IgD-negative memory B cell (primary cell): ENCODE measurements around the gene SURF4. TPM values are rescaled to one million over a fixed set of nuclear protein-coding genes. Genes with fewer than 3 reads are reported as not detected.

Experiments used
- H3K27ac Mint-ChIP-seq, 3 donors: one replicate each; pipeline ENCODE4 v1.8.0; 2020 to 2022; ENCODE audit warnings: mild to moderate bottlenecking in 3 of 3, mixed read lengths in 3 of 3, moderate library complexity in 1 of 3
- H3K27me3 Mint-ChIP-seq: one replicate; pipeline ENCODE4 v1.8.0; 2021; ENCODE audit warnings: mixed read lengths
- H3K36me3 Mint-ChIP-seq: one replicate; pipeline ENCODE4 v1.8.0; 2020; ENCODE audit warnings: mild to moderate bottlenecking, mixed read lengths
- H3K4me1 Mint-ChIP-seq, 3 donors: one replicate each; pipeline ENCODE4 v1.8.0; 2020 to 2022; ENCODE audit warnings: mixed read lengths in 3 of 3, mild to moderate bottlenecking in 1 of 3
- H3K4me3 Mint-ChIP-seq, 4 donors: one replicate each; pipeline ENCODE4 v1.8.0; 2020 to 2022; ENCODE audit warnings: mild to moderate bottlenecking in 4 of 4, mixed read lengths in 4 of 4, moderate library complexity in 3 of 4
- H3K9me3 Mint-ChIP-seq, 3 donors: one replicate each; pipeline ENCODE4 v1.8.0; 2020 to 2021; ENCODE audit warnings: mixed read lengths in 3 of 3, mild to moderate bottlenecking in 1 of 3
- polyA plus RNA-seq: library from polyadenylated mRNA; unstranded; fragments of 300-500 nt; fragmentation: Illumina TruSeq; gene quantifications from one replicate; pipeline ENCODE4 v1.2.3, GENCODE V29; 2021

SURF4 gene
- polyA plus RNA-seq, 1 donor from 2014 or later = 72.6 TPM

- H3K9me3 Mint-ChIP-seq = no peaks in the 10 kb centered on the region
- H3K27me3 Mint-ChIP-seq = no peaks in the 10 kb centered on the region
- H3K27ac Mint-ChIP-seq = peak overlapping the region in 2 of 3 donors; percentile 67 to 74
- H3K4me1 Mint-ChIP-seq = peaks cover 0 to 20% (median 13%) of the 10 kb centered on the region in 3 donors
- peaks cover 1% of the 10 kb centered on the region for H3K36me3 Mint-ChIP-seq
- H3K4me3 Mint-ChIP-seq = peak overlapping the region; percentile 85 to 95 (median 90)
These were observed 18.2 kb downstream of the SURF4 start for GRCh38 chr9:133357656-133358055.

- H3K4me1 Mint-ChIP-seq = peaks cover 3 to 20% (median 13%) of the 10 kb centered on the region in 3 donors
- H3K4me3 Mint-ChIP-seq = peak within 1 kb of the TSS; percentile 85 to 95 (median 94)
- no peaks in the 10 kb centered on the region for H3K27me3 Mint-ChIP-seq
- H3K9me3 Mint-ChIP-seq = no peaks in the 10 kb centered on the region
- H3K36me3 Mint-ChIP-seq = no peaks in the 10 kb centered on the region
- peak within 1 kb of the TSS; percentile 92 for H3K27ac Mint-ChIP-seq
These were observed 19.3 kb downstream of the SURF4 start, which contains the start of the genes SURF1 and SURF2 for GRCh38 chr9:133356391-133357091. TSS of gene SURF1 (minus strand) at chr9:133356487. CDS start at chr9:133356453, 34 bp downstream. TSS of gene SURF2 (plus strand) at chr9:133356550. CDS start at chr9:133356593, 43 bp downstream.

- Mint-ChIP-seq H3K36me3 (no peaks in the 10 kb centered on the region), H3K27ac (peak overlapping the region; percentile 92), H3K4me3 (peak overlapping the region; percentile 85 to 95 (median 94)), H3K27me3 (no peaks in the 10 kb centered on the region), H3K4me1 (peaks cover 3 to 20% (median 13%) of the 10 kb centered on the region in 3 donors), H3K9me3 (no peaks in the 10 kb centered on the region)
These were observed 19.9 kb downstream of the SURF4 start for GRCh38 chr9:133355881-133356357.

- peak overlapping the region in 3 of 4 donors; percentile 75 to 95 (median 85) for H3K4me3 Mint-ChIP-seq
- peak overlapping the region; percentile 59 to 92 (median 83) for H3K27ac Mint-ChIP-seq
- H3K4me1 Mint-ChIP-seq = peaks cover 3 to 20% (median 11%) of the 10 kb centered on the region in 3 donors
- H3K27me3 Mint-ChIP-seq = no peaks in the 10 kb centered on the region
- no peaks in the 10 kb centered on the region for H3K36me3 Mint-ChIP-seq
- H3K9me3 Mint-ChIP-seq = no peaks in the 10 kb centered on the region
These were observed 21.1 kb downstream of the SURF4 start for GRCh38 chr9:133354766-133355165.

GRCh38 chr9:133353548-133353947, 22.3 kb downstream of the SURF4 start:
- H3K4me1 Mint-ChIP-seq = peaks cover 11 to 27% (median 23%) of the 10 kb centered on the region in 3 donors
- H3K27me3 Mint-ChIP-seq = no peaks in the 10 kb centered on the region
- H3K4me3 Mint-ChIP-seq = peak overlapping the region in 1 of 4 donors; percentile 95
- peak overlapping the region in 1 of 3 donors; percentile 92 for H3K27ac Mint-ChIP-seq
- no peaks in the 10 kb centered on the region for H3K9me3 Mint-ChIP-seq
- H3K36me3 Mint-ChIP-seq = peaks cover 3% of the 10 kb centered on the region

- Mint-ChIP-seq H3K9me3 (no peaks in the 10 kb centered on the region), H3K4me1 (peaks cover 16 to 30% (median 20%) of the 10 kb centered on the region in 3 donors), H3K36me3 (peaks cover 5% of the 10 kb centered on the region), H3K27me3 (no peaks in the 10 kb centered on the region), H3K27ac (peak overlapping the region in 2 of 3 donors; percentile 71 to 92), H3K4me3 (peak overlapping the region in 1 of 4 donors; percentile 95)
These were observed 23.1 kb downstream of the SURF4 start for GRCh38 chr9:133352635-133353340.

GRCh38 chr9:133351908-133352634, 23.8 kb downstream of the SURF4 start:
- H3K9me3 Mint-ChIP-seq = no peaks in the 10 kb centered on the region
- peak overlapping the region in 3 of 4 donors; percentile 32 to 95 (median 57) for H3K4me3 Mint-ChIP-seq
- H3K36me3 Mint-ChIP-seq = peaks cover 5% of the 10 kb centered on the region
- peaks cover 17 to 25% (median 18%) of the 10 kb centered on the region in 3 donors for H3K4me1 Mint-ChIP-seq
- H3K27ac Mint-ChIP-seq = peak overlapping the region in 1 of 3 donors; percentile 92
- H3K27me3 Mint-ChIP-seq = no peaks in the 10 kb centered on the region

- Mint-ChIP-seq H3K4me1 (peaks cover 17 to 31% (median 24%) of the 10 kb centered on the region in 3 donors), H3K27me3 (no peaks in the 10 kb centered on the region), H3K27ac (peak overlapping the region in 1 of 3 donors; percentile 92), H3K9me3 (no peaks in the 10 kb centered on the region), H3K4me3 (peak overlapping the region in 1 of 4 donors; percentile 95), H3K36me3 (peaks cover 5% of the 10 kb centered on the region)
These were observed 24.3 kb downstream of the SURF4 start for GRCh38 chr9:133351526-133351907.

GRCh38 chr9:133349965-133350616, 25.8 kb downstream of the SURF4 start:
- Mint-ChIP-seq H3K27ac (peak overlapping the region in 1 of 3 donors; percentile 85), H3K27me3 (no peaks in the 10 kb centered on the region), H3K4me1 (peaks cover 17 to 35% (median 26%) of the 10 kb centered on the region in 3 donors), H3K36me3 (peaks cover 5% of the 10 kb centered on the region), H3K4me3 (peak overlapping the region in 2 of 4 donors; percentile 72 to 95), H3K9me3 (no peaks in the 10 kb centered on the region)

GRCh38 chr9:133348718-133349573, 26.9 kb downstream of the SURF4 start:
- Mint-ChIP-seq H3K4me3 (peak overlapping the region; percentile 95 to 100 (median 98)), H3K27ac (peak overlapping the region; percentile 85 to 98 (median 97)), H3K4me1 (peaks cover 17 to 31% (median 23%) of the 10 kb centered on the region in 3 donors), H3K36me3 (peaks cover 5% of the 10 kb centered on the region), H3K9me3 (no peaks in the 10 kb centered on the region), H3K27me3 (no peaks in the 10 kb centered on the region)

GRCh38 chr9:133347985-133348717, 27.7 kb downstream of the SURF4 start, which contains the start of the genes MED22 and RPL7A:
TSS of gene MED22 (minus strand) at chr9:133348131. CDS start at chr9:133346662, 1,469 bp downstream.
TSS of gene RPL7A (plus strand) at chr9:133348218. CDS start at chr9:133348244, 26 bp downstream.
- peak within 1 kb of the TSS; percentile 95 to 100 (median 98) for H3K4me3 Mint-ChIP-seq
- H3K4me1 Mint-ChIP-seq = peaks cover 17 to 29% (median 23%) of the 10 kb centered on the region in 3 donors
- H3K27ac Mint-ChIP-seq = peak within 1 kb of the TSS; percentile 87 to 99 (median 98)
- H3K27me3 Mint-ChIP-seq = no peaks in the 10 kb centered on the region
- H3K36me3 Mint-ChIP-seq = peaks cover 5% of the 10 kb centered on the region
- H3K9me3 Mint-ChIP-seq = no peaks in the 10 kb centered on the region

- H3K27me3 Mint-ChIP-seq = no peaks in the 10 kb centered on the region
- no peaks in the 10 kb centered on the region for H3K9me3 Mint-ChIP-seq
- peaks cover 17 to 28% (median 25%) of the 10 kb centered on the region in 3 donors for H3K4me1 Mint-ChIP-seq
- H3K27ac Mint-ChIP-seq = peak overlapping the region; percentile 87 to 99 (median 98)
- H3K36me3 Mint-ChIP-seq = peaks cover 5% of the 10 kb centered on the region
- peak overlapping the region; percentile 95 to 100 (median 98) for H3K4me3 Mint-ChIP-seq
These were observed 28.3 kb downstream of the SURF4 start for GRCh38 chr9:133347515-133347984.
